GM21390 (cell line): ENCODE data around the gene MED8.
A peak's percentile ranks its signal among the peaks of the same experiment; 100 is the strongest.

ENCODE experiments used
- ATAC-seq: cut with Tn5 transposase; IDR thresholded peaks from one replicate; pipeline ENCODE4 v1.9.1; 2021; ENCODE audit not compliant: unreplicated experiment

MED8 gene

DNA sequence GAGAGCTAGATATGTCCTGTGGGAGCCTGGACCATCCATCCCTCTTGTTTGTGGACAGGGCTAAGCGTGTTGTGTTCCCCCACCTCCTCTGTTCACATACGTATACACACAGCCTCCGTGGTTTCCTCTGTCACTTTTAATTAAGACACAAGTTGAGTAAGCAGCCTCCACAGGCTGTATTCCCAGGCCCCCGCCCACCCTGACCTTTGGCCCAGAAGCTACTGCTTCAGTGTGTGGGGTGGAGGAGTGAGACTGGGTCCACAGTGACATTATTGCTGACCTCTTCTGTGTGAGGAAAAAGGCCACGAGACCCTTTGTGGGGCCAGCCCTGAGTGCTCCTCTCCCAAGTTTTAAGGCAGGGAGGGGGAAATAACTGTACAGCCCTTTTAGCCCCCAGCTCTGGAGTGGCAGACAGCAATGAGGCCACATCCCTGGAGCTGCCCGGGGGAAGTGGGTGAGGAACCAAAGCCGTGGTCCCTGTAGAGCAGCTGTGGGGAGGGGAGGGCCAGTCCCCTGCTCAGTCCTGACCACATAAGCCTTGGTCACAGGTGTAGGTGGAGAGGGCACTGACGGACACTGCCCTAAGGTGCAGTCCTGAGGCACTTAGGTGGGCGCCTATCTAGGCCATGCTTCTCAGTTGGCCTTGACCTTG is 26.2 kb downstream of the MED8 start:
- ATAC-seq: no peak

DNA sequence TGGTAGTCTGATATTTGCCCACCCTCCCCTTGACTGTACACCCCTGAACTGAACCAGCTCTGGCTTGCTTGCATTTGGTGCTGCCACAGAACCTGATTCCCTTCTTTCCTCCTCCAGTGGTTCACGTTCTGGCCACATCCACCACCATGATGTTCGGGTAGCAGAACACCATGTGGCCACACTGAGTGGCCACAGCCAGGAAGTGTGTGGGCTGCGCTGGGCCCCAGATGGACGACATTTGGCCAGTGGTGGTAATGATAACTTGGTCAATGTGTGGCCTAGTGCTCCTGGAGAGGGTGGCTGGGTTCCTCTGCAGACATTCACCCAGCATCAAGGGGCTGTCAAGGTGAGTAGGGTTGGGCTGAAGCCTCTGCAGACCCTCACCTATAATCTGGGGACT is 29.0 kb downstream of the MED8 start:
- ATAC-seq: no peak

DNA sequence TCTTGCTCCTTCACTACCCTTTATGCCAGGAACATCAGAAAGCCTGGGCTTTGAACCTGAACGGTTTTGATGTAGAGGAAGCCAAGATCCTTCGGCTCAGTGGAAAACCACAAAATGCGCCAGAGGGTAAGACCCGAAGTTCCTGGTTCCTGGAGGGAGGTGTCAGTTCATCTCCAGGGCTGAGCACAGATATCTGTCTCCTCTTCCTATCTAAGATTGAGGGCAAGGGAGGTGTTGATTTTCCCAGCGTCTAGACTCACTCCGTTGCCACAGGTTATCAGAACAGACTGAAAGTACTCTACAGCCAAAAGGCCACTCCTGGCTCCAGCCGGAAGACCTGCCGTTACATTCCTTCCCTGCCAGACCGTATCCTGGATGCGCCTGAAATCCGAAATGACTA is 29.9 kb downstream of the MED8 start:
- no peak for ATAC-seq

DNA sequence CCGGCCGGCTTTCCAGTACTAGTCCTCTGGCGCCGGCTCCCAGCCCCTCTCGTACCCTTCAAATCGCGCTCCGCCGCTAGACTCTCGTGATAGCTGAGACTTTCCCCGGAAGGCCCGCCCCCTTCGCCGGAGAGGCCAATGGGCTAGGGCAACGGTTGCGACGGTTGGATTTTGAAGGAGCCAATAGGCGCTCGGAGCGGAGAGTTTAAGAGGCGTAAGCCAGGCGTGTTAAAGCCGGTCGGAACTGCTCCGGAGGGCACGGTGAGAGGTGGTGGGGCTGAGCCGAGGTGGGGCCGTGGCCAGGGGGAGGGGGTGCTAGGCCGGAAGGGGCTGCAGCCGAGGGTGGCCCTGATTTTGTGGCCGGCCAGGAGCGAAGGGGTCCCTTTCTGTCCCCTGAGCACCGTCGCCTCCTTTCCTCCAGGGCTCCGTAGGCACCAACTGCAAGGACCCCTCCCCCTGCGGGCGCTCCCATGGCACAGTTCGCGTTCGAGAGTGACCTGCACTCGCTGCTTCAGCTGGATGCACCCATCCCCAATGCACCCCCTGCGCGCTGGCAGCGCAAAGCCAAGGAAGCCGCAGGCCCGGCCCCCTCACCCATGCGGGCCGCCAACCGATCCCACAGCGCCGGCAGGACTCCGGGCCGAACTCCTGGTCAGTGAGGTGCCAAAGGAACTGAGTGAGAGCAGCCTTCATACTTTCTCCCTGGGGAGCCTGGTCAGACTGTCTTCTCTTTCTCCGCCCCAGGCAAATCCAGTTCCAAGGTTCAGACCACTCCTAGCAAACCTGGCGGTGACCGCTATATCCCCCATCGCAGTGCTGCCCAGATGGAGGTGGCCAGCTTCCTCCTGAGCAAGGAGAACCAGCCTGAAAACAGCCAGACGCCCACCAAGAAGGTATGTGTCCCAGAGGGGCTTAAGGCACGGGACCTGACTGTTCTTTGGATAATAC is 30.6 kb downstream of the MED8 start, which contains the start of gene CDC20:
TSS of gene CDC20 (plus strand) at position 236 of the 948 bp plus-strand sequence. CDS start at position 471, 235 bp downstream.
- ATAC-seq: peak; percentile 94

DNA sequence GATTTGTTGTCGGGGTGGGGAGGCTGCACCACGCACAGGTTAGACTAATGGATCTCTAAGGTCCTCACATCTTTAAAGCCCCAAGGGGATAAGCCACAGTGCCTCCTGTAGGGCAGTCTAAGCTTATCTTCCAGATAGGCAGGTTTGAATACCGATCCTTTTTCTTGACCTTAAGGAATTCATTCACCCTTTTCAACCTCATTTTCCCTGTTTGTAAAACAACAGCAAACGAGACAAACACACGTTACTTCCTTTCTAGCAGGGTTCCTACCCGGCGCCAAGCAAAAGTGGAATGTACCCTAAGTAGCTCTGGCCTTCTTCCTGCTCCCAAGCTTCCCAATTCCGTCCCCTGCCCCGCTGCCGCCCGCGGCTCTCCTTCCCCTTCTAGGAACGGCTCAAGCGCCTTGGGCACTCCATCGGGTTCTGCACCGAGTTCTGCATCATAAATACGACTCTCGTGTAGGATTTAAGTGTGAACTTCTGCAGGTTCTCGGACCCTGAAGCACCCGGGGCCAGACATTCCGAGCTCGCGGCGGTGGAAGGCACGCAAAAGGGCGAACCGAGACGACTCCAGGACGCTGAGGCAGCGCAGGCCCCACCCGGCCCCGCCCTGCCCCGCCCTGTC is 31.4 kb downstream of the MED8 start:
- peak; percentile 16 for ATAC-seq

DNA sequence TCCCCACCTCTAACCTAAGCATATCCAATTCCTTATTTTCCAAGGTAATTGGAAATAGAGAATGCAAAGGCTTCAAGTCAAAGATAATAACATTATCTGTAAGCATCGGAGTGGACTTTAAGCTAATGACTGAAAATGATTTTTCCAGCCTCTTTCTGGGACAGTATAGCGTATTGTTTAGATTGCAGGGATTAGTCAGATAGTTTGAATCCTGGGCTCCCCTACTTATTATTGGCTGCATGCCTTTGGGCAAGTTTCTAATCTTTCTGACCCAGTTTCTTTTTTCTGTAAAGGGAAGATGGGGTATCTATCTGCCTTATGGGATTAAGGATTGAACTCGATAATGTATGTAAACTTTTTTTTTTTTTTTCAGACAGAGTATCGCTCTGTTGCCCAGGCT is 32.3 kb downstream of the MED8 start:
- ATAC-seq: no peak

DNA sequence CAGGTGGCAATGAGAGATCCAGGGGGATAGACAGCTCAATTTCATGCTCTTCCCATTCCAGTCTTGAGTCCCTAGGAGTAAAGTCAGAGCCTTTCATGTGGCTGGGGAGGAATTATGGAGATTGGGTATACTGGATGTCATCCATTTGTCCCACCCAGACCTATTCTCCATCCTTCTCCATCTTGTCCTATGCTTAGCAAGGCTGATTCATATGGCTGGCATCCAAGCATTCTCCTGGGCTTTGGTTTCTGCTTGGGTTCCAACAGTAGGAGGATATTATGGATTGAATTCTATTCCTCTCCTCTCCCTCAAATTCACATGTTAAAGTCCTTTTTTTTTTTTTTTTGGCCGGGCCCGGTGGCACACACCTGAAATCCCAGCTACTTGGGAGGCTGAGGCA is 34.7 kb downstream of the MED8 start:
- no peak for ATAC-seq

DNA sequence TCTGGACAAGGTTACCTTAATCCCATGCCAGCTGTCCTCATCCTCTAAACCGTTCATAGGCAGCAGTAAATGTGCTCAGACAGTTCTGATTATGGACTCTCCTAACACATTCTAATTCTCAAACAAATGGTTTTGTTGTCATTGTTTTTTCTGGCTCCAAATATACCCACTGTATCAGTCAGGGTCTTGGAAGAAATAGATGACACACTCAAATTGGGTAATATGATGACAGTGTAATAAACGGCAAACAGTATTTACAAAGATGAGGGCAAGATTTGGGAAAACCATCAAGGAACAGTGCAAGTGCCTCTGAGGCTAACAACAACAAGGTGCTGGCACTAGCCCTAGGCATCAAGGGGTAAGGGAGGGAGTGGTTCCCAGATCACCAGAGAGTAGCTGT is 35.1 kb downstream of the MED8 start:
- ATAC-seq: no peak

DNA sequence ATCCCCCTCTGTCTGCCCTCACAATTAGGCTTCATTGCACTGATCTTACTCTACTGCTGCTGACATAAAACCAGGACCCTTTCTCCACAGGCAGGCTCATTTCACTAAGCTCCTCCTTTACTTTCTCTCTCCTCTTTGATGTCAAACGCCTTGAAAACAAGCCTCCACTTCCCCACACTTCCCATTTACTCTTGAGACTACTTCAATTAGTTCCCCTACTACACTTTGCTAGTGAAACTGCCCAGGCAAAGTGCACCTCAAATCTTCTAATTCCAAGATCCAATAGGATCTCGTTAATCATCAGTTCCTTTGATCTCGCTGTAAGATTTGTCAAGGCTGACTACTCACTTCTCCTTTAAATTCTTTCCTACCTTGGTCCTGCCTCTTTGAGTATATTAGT is 36.7 kb downstream of the MED8 start:
- no peak for ATAC-seq

DNA sequence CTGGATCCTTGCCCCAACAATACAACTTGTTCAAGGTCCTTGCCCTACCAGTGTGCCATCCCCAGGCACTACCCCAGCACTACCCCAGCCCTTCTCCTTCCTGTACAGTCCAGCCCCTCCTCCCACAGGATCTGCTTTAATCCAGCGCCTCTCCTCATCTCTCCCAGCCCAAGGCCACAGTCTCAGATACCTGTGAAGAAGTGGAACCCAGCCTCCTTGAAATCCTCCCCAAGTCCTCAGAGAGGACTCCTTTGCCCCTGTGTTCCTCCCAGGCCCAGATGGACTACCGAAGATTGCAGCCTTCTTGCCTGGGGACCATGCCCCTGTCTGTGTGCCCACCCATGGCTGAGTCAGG is 37.3 kb downstream of the MED8 start:
- ATAC-seq: no peak

DNA sequence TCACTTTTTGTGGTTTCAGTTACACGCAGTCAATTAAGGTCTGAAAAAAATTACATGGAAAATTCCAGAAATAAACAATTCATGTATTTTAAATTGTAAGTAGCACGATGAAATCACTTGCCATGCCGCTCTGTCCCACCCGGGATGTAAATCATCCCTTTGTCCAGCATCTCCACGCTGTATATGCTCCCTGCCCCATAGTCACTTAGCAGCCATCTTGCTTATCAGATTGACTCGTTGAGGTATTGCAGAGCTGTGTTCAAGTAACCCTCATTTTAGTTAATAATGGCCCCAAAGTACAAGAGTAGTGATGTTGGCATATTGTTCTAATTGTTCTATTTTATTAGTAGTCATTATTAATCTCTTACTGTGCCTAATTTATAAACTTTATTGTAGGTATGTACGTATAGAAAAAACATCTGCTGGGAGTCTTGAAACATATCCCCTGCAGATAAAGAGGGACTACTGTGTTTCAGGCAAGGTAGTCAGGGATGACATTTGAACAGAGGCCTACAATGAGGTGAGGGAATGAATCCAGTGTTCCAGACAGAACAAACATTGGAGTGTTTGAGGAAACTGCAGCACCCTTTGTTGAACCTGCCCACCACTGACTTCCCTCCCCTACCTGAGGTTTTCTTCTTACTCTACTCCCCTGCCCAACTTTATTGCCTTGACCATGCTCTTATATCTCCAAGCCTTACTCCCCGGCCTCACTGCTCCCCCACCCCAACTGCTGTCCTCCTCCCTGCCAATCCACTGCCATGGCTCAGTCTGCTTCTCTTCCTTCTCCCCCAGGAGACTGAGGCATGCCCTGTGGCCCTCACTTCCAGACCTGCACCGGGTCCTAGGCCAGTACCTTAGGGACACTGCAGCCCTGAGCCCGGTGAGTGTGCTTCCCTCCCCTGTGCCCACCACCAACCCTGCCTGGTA is 37.9 kb downstream of the MED8 start:
- no peak for ATAC-seq

DNA sequence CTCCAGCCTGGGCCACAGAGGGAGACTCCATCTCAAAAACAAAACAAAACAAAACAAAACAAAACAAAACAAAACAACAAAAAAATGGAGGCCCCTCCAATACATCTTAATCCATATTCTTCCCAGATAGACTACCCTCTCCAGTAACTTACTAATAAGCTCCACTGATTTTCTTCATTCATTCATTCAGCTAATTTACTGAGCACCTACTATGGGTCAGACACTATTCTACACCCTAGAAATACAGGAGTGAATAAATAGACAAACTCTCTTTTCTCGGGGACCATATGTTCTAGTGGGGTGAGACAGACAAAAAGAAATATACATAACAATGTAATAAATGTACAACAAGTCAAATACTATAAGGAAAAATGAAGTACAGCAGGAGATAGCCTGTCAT is 38.6 kb downstream of the MED8 start:
- ATAC-seq: no peak

DNA sequence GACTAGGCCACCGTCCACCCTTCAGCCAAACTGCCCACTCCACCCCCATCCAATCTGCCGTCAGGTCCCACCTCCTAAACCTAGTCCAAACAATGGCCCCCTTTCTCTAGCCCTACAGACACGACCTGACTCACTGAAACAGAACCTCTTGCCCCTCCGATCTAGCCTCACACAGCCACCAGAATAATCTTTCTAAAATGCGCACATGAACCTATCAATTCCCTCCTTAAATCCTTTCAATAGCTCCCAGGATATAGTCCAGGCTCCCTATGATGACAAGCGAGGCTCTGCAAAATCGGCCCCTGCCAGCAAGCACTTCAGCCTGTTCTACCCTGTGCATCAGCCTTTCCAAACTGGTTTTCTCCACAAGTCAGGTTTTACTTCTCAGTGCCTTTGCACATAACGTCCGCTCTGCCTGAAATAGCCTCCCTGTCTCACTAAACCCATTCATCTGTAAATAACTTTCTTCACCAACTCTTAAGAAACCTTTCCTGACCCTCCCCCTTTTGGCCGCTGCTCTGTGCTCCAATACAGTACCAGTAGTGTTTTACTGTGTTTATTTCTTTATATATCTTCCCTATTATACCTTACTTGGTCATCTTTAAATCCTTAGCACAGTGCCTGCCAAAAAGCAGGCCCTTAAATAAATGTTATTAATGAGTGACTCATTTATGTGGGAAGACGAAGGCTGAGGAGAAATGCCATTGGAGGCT is 39.9 kb downstream of the MED8 start:
- ATAC-seq: no peak

DNA sequence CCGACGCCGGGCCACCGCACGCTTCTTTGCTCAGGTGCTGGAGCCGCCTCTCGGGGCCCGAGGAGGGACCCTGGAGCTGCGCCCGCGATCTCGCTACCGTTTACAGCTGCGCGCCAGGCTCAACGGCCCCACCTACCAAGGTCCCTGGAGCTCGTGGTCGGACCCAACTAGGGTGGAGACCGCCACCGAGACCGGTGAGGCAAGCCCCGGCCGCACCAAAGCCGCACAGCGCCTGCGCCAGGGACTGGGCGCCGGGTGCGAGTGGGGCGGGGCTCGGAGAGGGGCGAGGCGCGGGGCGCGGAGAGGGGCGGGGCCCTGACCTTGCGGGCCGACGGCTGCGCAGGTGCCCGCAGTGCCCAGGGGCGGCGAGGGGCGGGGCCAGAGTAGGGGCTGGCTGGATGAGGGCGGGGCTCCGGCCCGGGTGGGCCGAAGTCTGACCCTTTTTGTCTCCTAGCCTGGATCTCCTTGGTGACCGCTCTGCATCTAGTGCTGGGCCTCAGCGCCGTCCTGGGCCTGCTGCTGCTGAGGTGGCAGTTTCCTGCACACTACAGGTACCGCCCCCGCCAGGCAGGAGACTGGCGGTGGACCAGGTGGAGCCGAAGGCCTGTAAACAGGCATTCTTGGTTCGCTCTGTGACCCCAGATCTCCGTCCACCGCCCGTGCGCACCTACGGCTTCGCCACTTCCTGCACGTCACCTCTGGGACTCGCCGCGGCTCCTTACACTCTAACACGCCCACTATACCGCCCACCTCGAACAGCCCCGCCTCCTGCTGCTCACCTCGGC is 40.6 kb downstream of the MED8 start:
- no peak for ATAC-seq

DNA sequence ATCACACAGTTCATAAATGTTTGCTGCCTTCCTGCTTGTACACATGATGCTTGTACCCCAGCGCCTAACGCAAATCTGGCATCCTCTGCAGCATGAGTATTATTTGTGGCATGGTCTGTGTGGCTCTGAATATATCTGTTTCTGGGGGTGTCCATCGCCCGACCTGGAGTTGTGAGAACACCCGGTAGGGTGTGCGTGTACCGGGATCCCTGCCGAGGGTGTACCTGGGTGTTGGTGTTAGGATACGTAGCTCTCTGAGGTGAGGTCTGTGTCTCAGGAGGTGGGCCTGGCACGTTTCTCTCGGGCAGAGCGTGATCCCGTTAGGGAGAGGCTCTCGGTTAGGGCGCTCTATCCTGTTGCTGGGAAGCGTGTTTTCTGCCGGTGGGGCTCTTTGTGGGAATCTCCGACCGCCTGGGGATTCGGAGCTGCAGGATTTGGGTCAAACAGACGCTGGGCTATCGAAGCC is 41.2 kb downstream of the MED8 start:
- ATAC-seq: no peak

DNA sequence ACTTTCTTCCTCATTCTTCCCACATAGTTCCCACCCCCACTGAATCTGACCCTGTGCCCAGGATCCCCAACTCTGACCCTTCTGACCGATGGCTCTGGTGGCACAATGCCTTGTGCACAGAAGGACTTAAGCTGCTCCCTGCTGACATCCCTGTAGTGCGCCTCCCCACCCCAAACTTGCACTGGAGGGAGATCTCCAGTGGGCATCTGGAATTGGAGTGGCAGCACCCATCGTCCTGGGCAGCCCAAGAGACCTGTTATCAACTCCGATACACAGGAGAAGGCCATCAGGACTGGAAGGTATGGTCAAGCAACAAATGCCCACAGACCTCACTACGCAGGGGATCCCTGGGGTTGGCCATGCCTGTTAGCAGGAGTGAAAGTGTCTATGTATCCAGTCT is 43.0 kb downstream of the MED8 start:
- ATAC-seq: no peak

DNA sequence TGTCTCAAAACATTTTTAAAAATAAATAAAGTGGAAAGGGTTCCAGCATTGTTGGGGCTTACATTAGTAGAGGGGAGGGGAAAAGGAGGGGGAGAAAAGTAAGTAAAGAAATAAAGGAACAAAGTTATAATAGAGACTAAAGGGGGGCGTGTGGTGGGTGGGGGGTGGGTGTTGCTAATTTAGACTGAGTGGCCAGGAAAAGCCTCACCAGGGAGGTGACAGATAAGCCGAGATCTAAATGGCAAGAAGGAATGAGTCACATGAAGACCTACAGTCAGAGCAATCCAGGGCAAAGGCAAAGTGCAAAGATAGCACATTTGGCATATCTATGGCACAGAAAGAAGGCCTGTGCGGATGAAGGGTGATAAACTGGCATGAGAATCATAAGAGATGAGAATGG is 44.5 kb downstream of the MED8 start:
- ATAC-seq: no peak

DNA sequence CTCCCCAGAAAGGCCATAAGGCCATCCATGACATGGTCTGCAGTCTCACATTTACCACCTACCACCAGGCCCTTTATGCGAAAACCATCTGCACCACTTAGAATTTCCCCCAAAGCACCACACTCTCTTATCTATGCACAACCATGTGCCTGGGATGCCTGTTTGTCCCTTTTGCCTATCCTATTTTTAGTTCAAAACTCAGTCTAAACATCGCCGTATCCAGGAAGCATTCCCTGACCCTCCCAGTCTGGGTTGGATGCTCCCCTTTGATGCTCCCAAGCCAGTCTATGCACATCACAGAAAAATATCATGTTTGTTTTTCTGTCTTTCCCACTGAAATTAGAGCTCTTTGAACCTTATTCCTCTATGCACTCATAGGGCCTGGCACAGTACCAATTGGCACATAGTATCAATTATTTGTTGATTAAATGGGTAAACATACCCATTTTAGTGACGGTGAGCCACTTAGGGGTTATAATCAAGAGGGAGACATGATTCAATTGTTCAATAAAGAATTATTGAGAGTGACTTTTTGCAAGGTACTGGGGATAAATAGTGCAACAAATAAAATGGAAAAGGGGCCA is 45.2 kb downstream of the MED8 start:
- no peak for ATAC-seq

DNA sequence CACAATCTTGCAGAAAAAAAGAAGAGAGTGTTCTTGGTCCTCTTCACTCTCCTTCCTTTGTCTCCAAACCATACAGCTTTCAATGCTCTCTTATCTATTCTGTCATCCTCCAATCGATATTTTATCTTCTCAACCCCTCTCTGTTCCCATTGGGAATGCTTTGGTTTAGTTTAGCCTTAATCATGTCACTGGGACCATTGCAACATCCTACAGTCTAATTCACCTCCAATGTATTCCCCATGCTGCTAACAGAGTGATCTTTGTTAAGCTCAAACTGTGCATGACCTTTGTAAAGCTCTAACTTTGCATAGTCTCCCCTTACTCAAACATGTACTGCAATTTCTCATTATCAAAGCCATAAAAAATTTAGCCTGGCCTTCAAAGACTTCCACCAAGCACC is 49.0 kb downstream of the MED8 start:
- ATAC-seq: no peak
